NCI-H1092 (cell line): ENCODE measurements around the gene MARK4.
"Not testable (repeated sequence)": the region's sequence is repeated elsewhere in the genome, so short reads cannot be mapped to it uniquely, and the experiment has no call there.

Experiments used
- DNase-seq: peaks from one replicate; lab custom pipeline; 2025; lab: John Stamatoyannopoulos, UW

Gene MARK4

GRCh38 chr19:45305421-45305820 lies 54.4 kb downstream of the MARK4 start:
- no peak for DNase-seq

GRCh38 chr19:45306040-45306439 lies 55.0 kb downstream of the MARK4 start:
- no peak for DNase-seq

- no peak for DNase-seq
Observed at GRCh38 chr19:45306518-45307027, 55.5 kb downstream of the MARK4 start.

GRCh38 chr19:45307361-45307760 lies 56.3 kb downstream of the MARK4 start:
- DNase-seq, result no peak

- not testable (repeated sequence) for DNase-seq
Observed at GRCh38 chr19:45309322-45309721, 58.3 kb downstream of the MARK4 start.

GRCh38 chr19:45311621-45312020 lies 60.5 kb downstream of the MARK4 start:
- no peak for DNase-seq

GRCh38 chr19:45312285-45312684 lies 61.2 kb downstream of the MARK4 start:
- not testable (repeated sequence) for DNase-seq

GRCh38 chr19:45314708-45315245 lies 63.7 kb downstream of the MARK4 start:
- no peak for DNase-seq

- no peak for DNase-seq
Observed at GRCh38 chr19:45315304-45315703, 64.2 kb downstream of the MARK4 start.

GRCh38 chr19:45320997-45321775 lies 70.1 kb downstream of the MARK4 start:
- DNase-seq, result no peak

- no peak for DNase-seq
Observed at GRCh38 chr19:45321848-45322247, 70.8 kb downstream of the MARK4 start.

- DNase-seq, result no peak
Observed at GRCh38 chr19:45322311-45322710, 71.2 kb downstream of the MARK4 start.

GRCh38 chr19:45322744-45323281 lies 71.7 kb downstream of the MARK4 start, which contains the start of gene CKM:
Gene CKM (minus strand): TSS chr19:45322875. CDS start chr19:45319713, 3,162 bp downstream.
- DNase-seq, result no peak

GRCh38 chr19:45323671-45324081 lies 72.6 kb downstream of the MARK4 start:
- no peak for DNase-seq

- DNase-seq, result no peak
Observed at GRCh38 chr19:45324349-45324907, 73.4 kb downstream of the MARK4 start.

GRCh38 chr19:45327404-45328143 lies 76.5 kb downstream of the MARK4 start:
- DNase-seq, result no peak

GRCh38 chr19:45331411-45331810 lies 80.3 kb downstream of the MARK4 start:
- no peak for DNase-seq

GRCh38 chr19:45333609-45334303 lies 82.7 kb downstream of the MARK4 start:
- no peak for DNase-seq

GRCh38 chr19:45334881-45335280 lies 83.8 kb downstream of the MARK4 start:
- DNase-seq, result not testable (repeated sequence)

GRCh38 chr19:45336696-45337251 lies 85.7 kb downstream of the MARK4 start:
- no peak for DNase-seq

- no peak for DNase-seq
Observed at GRCh38 chr19:45339629-45340028, 88.6 kb downstream of the MARK4 start.
